GM18867 (cell line): ENCODE data around the gene PRKCA.
A peak's percentile ranks its signal among the peaks of the same experiment; 100 is the strongest.
"Not testable (repeated sequence)": the region's sequence is repeated elsewhere in the genome, so short reads cannot be mapped to it uniquely, and the experiment has no call there.

Experiments
- ATAC-seq: cut with Tn5 transposase; IDR thresholded peaks from one replicate; pipeline ENCODE4 v1.9.1; 2021; ENCODE audit warnings: mild to moderate bottlenecking, moderate library complexity; ENCODE audit not compliant: unreplicated experiment

PRKCA gene

GRCh38 chr17:66432996-66433551 lies 130.7 kb downstream of the PRKCA start:
- no peak for ATAC-seq

GRCh38 chr17:66435182-66435581 lies 132.8 kb downstream of the PRKCA start:
- ATAC-seq: no peak

- ATAC-seq: no peak
Observed at GRCh38 chr17:66436631-66437030, 134.2 kb downstream of the PRKCA start.

GRCh38 chr17:66437476-66438026 lies 135.1 kb downstream of the PRKCA start:
- no peak for ATAC-seq

- no peak for ATAC-seq
Observed at GRCh38 chr17:66438101-66438500, 135.7 kb downstream of the PRKCA start.

- ATAC-seq: peak; percentile 90
Observed at GRCh38 chr17:66441101-66441661, 138.8 kb downstream of the PRKCA start.

GRCh38 chr17:66443166-66443565 lies 140.8 kb downstream of the PRKCA start:
- no peak for ATAC-seq

- no peak for ATAC-seq
Observed at GRCh38 chr17:66443606-66444005, 141.2 kb downstream of the PRKCA start.

GRCh38 chr17:66444031-66444430 lies 141.6 kb downstream of the PRKCA start:
- ATAC-seq: no peak

GRCh38 chr17:66445229-66445628 lies 142.8 kb downstream of the PRKCA start:
- ATAC-seq: no peak

GRCh38 chr17:66446419-66446818 lies 144.0 kb downstream of the PRKCA start:
- no peak for ATAC-seq

- no peak for ATAC-seq
Observed at GRCh38 chr17:66447159-66447558, 144.7 kb downstream of the PRKCA start.

GRCh38 chr17:66448026-66448639 lies 145.7 kb downstream of the PRKCA start:
- ATAC-seq: no peak

GRCh38 chr17:66449418-66449977 lies 147.1 kb downstream of the PRKCA start:
- no peak for ATAC-seq

GRCh38 chr17:66450008-66450851 lies 147.8 kb downstream of the PRKCA start:
- ATAC-seq: no peak

- ATAC-seq: no peak
Observed at GRCh38 chr17:66450852-66451158, 148.4 kb downstream of the PRKCA start.

- no peak for ATAC-seq
Observed at GRCh38 chr17:66451188-66452149, 149.1 kb downstream of the PRKCA start.

GRCh38 chr17:66455060-66455459 lies 152.6 kb downstream of the PRKCA start:
- no peak for ATAC-seq

- ATAC-seq: not testable (repeated sequence)
Observed at GRCh38 chr17:66457499-66457898, 155.1 kb downstream of the PRKCA start.

- ATAC-seq: no peak
Observed at GRCh38 chr17:66458782-66459181, 156.4 kb downstream of the PRKCA start.
